Fibroblast of lung (primary cell): ENCODE measurements around the gene MRFAP1L1.

Experiments
- EZH2 ChIP-seq: IDR thresholded peaks from 2 replicates; pipeline ENCODE4 v1.5.1; 2012; ENCODE audit warnings: low read length, control low read depth, mild to moderate bottlenecking; ENCODE audit errors: missing control alignments
- TF ChIP-seq, protein P1 (sequence below), 2 donors: IDR thresholded peaks in 1 of 2; conservative IDR thresholded peaks in 1 of 2; 1 replicate in 1 of 2; 2 replicates in 1 of 2; pipeline ENCODE4 v1.5.1; 2011 to 2012; ENCODE audit warnings: low read length in 2 of 2, control low read depth in 1 of 2, inconsistent platforms in 1 of 2, low read depth in 1 of 2, mild to moderate bottlenecking in 1 of 2

DNA sequence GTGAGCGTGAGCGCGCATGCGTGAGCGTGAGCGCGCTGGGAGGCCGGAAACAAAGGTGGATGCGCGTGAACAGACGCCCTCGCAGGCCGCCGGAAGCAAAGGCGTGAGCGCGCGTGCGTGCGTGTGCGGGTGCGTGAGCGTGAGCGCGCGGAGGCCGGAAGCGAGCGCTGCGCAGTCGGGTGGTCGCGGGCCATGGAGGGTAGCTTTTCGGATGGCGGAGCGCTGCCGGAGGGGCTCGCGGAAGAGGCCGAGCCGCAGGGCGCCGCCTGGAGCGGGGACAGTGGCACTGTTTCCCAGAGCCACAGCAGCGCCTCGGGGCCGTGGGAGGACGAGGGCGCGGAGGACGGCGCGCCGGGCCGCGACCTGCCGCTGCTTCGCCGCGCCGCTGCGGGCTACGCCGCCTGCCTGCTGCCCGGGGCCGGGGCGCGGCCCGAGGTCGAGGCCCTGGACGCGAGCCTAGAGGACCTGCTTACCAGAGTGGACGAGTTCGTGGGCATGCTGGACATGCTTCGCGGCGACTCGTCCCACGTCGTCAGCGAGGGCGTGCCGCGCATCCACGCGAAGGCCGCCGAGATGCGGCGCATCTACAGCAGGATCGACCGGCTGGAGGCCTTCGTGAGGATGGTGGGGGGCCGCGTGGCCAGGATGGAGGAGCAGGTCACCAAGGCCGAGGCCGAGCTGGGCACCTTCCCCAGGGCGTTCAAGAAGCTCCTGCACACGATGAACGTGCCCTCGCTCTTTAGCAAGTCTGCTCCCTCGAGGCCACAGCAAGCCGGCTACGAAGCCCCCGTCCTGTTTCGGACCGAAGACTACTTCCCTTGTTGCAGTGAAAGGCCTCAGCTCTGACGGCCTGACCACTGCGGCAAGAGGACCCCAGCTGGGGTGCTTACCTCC, 6.6 kb upstream of the MRFAP1L1 start, which contains the start of gene BLOC1S4:
- TF ChIP-seq, protein P1, sequence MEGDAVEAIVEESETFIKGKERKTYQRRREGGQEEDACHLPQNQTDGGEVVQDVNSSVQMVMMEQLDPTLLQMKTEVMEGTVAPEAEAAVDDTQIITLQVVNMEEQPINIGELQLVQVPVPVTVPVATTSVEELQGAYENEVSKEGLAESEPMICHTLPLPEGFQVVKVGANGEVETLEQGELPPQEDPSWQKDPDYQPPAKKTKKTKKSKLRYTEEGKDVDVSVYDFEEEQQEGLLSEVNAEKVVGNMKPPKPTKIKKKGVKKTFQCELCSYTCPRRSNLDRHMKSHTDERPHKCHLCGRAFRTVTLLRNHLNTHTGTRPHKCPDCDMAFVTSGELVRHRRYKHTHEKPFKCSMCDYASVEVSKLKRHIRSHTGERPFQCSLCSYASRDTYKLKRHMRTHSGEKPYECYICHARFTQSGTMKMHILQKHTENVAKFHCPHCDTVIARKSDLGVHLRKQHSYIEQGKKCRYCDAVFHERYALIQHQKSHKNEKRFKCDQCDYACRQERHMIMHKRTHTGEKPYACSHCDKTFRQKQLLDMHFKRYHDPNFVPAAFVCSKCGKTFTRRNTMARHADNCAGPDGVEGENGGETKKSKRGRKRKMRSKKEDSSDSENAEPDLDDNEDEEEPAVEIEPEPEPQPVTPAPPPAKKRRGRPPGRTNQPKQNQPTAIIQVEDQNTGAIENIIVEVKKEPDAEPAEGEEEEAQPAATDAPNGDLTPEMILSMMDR (conservative IDR thresholded peaks at IDR 0.05 in 1 of 2, IDR thresholded peaks at IDR 0.05 in 1 of 2; ENCODE audit: low read depth in 1 of 2, low read length in 2 of 2): peak in 1 of 2 donors; percentile 5
- no peak for TF ChIP-seq EZH2
